Vagina (tissue), 2 donors: ENCODE results near the gene AMER2. TPM values are rescaled to one million over a fixed set of nuclear protein-coding genes. Genes with fewer than 3 reads are reported as not detected.

ENCODE experiments used
- DNase-seq, 2 donors: peaks; one replicate each; pipeline ENCODE4 v3.0.0-alpha.2; 2017; ENCODE audit errors: extremely low spot score in 2 of 2
- H3K27ac ChIP-seq: fragments of 200-600 bp; sonication (generic); one replicate; pipeline ENCODE4 v1.5.1; 2019
- H3K27me3 ChIP-seq: fragments of 200-600 bp; sonication (generic); one replicate; pipeline ENCODE4 v1.5.1; 2019
- H3K36me3 ChIP-seq, 2 donors: fragments of 200-600 bp; sonication (generic); one replicate each; pipeline ENCODE4 v1.5.1; 2017 to 2019
- H3K4me1 ChIP-seq: fragments of 200-600 bp; sonication (generic); one replicate; pipeline ENCODE4 v1.5.1; 2019
- H3K4me3 ChIP-seq, 2 donors: fragments of 200-600 bp; sonication (generic); 1 replicate in 1 of 2; 2 replicates in 1 of 2; pipeline ENCODE4 v1.5.1; 2016 to 2019
- H3K9me3 ChIP-seq: fragments of 200-600 bp; sonication (generic); one replicate; pipeline ENCODE4 v1.5.1; 2019
- CTCF ChIP-seq, 3 experiments: fragments of 450-650 bp in 2 of 3; fragments of 200-600 bp in 1 of 3; sonication (generic) in 1 of 3; IDR thresholded peaks; one replicate each; pipeline ENCODE4 v1.5.1; 2017 to 2019; ENCODE audit warnings: antibody characterized with exemption in 3 of 3, mild to moderate bottlenecking in 2 of 3, moderate library complexity in 2 of 3
- POLR2A ChIP-seq, 2 donors: fragments of 450-650 bp; IDR thresholded peaks; one replicate each; pipeline ENCODE4 v1.6.1; 2017; ENCODE audit warnings: antibody characterized with exemption in 2 of 2, mild to moderate bottlenecking in 2 of 2, moderate library complexity in 2 of 2
- POLR2AphosphoS5 ChIP-seq, 2 donors: sonication (generic); formaldehyde crosslinking; IDR thresholded peaks; one replicate each; pipeline ENCODE4 v1.9.0; 2017; ENCODE audit warnings: antibody characterized with exemption in 2 of 2, mild to moderate bottlenecking in 2 of 2, low read depth in 1 of 2; ENCODE audit not compliant: insufficient read depth in 1 of 2
- intact Hi-C: fragments of 100-400 bp; cut with DNase I; formaldehyde crosslinking; loops from one replicate; pipeline ENCODE4 v1.15.1; 2023
- total RNA-seq: library from RNA; depleted of rRNA; stranded (reverse); fragments of >200 nt; gene quantifications from one replicate; pipeline ENCODE4 v1.2.3, GENCODE V29; 2016

Gene AMER2
- total RNA-seq, 1 donor from 2014 or later = not detected

GRCh38 chr13:25179832-25180774 lies 8.0 kb upstream of the AMER2 start:
- TF ChIP-seq POLR2A (IDR thresholded peaks at IDR 0.05) = no peak
- TF ChIP-seq CTCF (IDR thresholded peaks at IDR 0.05) = no peak
- TF ChIP-seq POLR2AphosphoS5 (IDR thresholded peaks at IDR 0.05; ENCODE audit: insufficient read depth in 1 of 2, low read depth in 1 of 2) = no peak
- Histone ChIP-seq H3K27ac (no peak overlapping the region), H3K27me3 (no peaks in the 10 kb centered on the region), H3K36me3 (no peaks in the 10 kb centered on the region), H3K4me1 (no peaks in the 10 kb centered on the region), H3K4me3 (no peak overlapping the region), H3K9me3 (no peaks in the 10 kb centered on the region)
- DNase-seq = no peak
- intact Hi-C loops = no loop called here

GRCh38 chr13:25179011-25179410 lies 6.9 kb upstream of the AMER2 start:
- no peaks in the 10 kb centered on the region for H3K27me3 ChIP-seq
- no peaks in the 10 kb centered on the region for H3K4me1 ChIP-seq

GRCh38 chr13:25178070-25178469 lies 6.0 kb upstream of the AMER2 start:
- Histone ChIP-seq H3K4me3 (no peak overlapping the region), H3K27ac (no peak overlapping the region), H3K27me3 (peaks cover 1% of the 10 kb centered on the region), H3K9me3 (no peaks in the 10 kb centered on the region), H3K4me1 (no peaks in the 10 kb centered on the region), H3K36me3 (no peaks in the 10 kb centered on the region)
- no peak for DNase-seq
- TF ChIP-seq POLR2AphosphoS5 (IDR thresholded peaks at IDR 0.05; ENCODE audit: insufficient read depth in 1 of 2, low read depth in 1 of 2) = no peak
- TF ChIP-seq POLR2A (IDR thresholded peaks at IDR 0.05) = no peak
- TF ChIP-seq CTCF (IDR thresholded peaks at IDR 0.05) = no peak
- intact Hi-C loops = no loop called here

More at GRCh38 chr13:25179011-25179410, 6.9 kb upstream of the AMER2 start:
- DNase-seq = no peak
- Histone ChIP-seq H3K4me3 (no peak overlapping the region), H3K9me3 (no peaks in the 10 kb centered on the region), H3K36me3 (no peaks in the 10 kb centered on the region), H3K27ac (no peak overlapping the region)
- intact Hi-C loops = no loop called here
- no peak for TF ChIP-seq CTCF (IDR thresholded peaks at IDR 0.05)
- no peak for TF ChIP-seq POLR2AphosphoS5 (IDR thresholded peaks at IDR 0.05; ENCODE audit: insufficient read depth in 1 of 2, low read depth in 1 of 2)
- TF ChIP-seq POLR2A (IDR thresholded peaks at IDR 0.05) = no peak

GRCh38 chr13:25177636-25178035 lies 5.5 kb upstream of the AMER2 start:
- no peak overlapping the region for H3K27ac ChIP-seq
- H3K4me1 ChIP-seq = no peaks in the 10 kb centered on the region
- no peak for DNase-seq
- no peak overlapping the region for H3K4me3 ChIP-seq
- H3K9me3 ChIP-seq = no peaks in the 10 kb centered on the region
- intact Hi-C loops = no loop called here
- no peaks in the 10 kb centered on the region for H3K36me3 ChIP-seq
- peaks cover 4% of the 10 kb centered on the region for H3K27me3 ChIP-seq
- no peak for TF ChIP-seq POLR2A (IDR thresholded peaks at IDR 0.05)
- TF ChIP-seq POLR2AphosphoS5 (IDR thresholded peaks at IDR 0.05; ENCODE audit: insufficient read depth in 1 of 2, low read depth in 1 of 2) = no peak
- no peak for TF ChIP-seq CTCF (IDR thresholded peaks at IDR 0.05)

- Histone ChIP-seq H3K4me3 (no peak overlapping the region), H3K27ac (no peak overlapping the region), H3K36me3 (no peaks in the 10 kb centered on the region), H3K9me3 (no peaks in the 10 kb centered on the region), H3K27me3 (peaks cover 4% of the 10 kb centered on the region), H3K4me1 (no peaks in the 10 kb centered on the region)
- DNase-seq = no peak
- intact Hi-C loops = no loop called here
- no peak for TF ChIP-seq POLR2A (IDR thresholded peaks at IDR 0.05)
- TF ChIP-seq POLR2AphosphoS5 (IDR thresholded peaks at IDR 0.05; ENCODE audit: insufficient read depth in 1 of 2, low read depth in 1 of 2) = no peak
- no peak for TF ChIP-seq CTCF (IDR thresholded peaks at IDR 0.05)
These were observed 4.9 kb upstream of the AMER2 start for GRCh38 chr13:25177012-25177411.
